ENCODE results near the gene PLEKHA4. TPM values are rescaled to one million over a fixed set of nuclear protein-coding genes. Genes with fewer than 3 reads are reported as not detected.

PLEKHA4 gene
- total RNA-seq, 2 donors from 2014 or later, result 9.4 to 22.9 TPM

DNA sequence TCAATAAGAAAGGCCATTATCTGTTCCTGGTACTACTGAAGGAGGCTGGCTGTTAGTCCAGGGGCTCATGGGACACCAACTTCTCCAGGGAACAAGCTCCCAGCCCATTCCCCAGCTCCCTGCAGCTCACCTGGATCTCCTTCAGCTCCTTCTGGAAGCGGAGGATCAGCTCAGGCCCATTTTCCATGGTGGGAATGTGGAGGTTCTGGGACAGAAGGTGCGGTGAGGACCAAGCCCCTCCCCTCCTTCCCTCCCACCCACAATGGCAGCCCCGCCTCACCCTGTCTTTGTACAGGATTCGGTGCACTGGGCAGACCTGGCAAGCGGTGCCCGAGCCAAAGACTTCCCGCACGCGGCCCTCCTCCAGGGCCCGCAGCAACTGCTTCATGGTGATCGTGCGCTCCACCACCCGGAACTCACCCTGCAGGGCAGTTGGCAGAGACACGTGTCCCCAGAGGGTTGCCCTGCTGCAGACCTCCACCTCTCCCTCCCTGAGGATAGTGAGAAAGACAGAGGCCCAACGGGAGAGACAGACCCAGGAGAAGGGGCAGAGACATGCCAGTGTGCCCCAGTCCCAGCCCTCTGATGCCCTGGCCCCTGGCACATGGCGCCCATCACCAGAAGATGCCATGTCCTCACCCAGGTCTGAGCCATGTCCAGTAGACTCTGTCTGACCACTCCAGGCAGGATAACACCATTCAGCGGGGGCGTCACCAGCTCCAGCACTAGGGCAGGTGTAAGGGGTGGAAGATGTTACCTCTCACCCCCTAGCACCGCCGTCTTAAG is 71.9 kb downstream of the PLEKHA4 start:
- no peaks in the 10 kb centered on the region for H3K4me1 ChIP-seq (replicated peaks)
- 86% methylated on average over 20 of the region's 20 CpGs for WGBS
- no peaks in the 10 kb centered on the region for H3K9me3 ChIP-seq
- peak overlapping the region in 1 of 2 donors; percentile 83 for H3K27ac ChIP-seq
- H3K36me3 ChIP-seq, result no peaks in the 10 kb centered on the region
- no peak overlapping the region for H3K4me3 ChIP-seq
- no peaks in the 10 kb centered on the region for H3K27me3 ChIP-seq (replicated peaks; ENCODE audit: insufficient read depth)
- intact Hi-C loops (cut with DNase I), result loop anchor here (5.0 kb wide), 1 partner anchor 176 kb away; no protein-coding TSS in a partner anchor
- TF ChIP-seq POLR2AphosphoS5 (IDR thresholded peaks at IDR 0.05) (no peak), POLR2A (IDR thresholded peaks at IDR 0.05) (no peak)
- TF ChIP-seq, protein P1, sequence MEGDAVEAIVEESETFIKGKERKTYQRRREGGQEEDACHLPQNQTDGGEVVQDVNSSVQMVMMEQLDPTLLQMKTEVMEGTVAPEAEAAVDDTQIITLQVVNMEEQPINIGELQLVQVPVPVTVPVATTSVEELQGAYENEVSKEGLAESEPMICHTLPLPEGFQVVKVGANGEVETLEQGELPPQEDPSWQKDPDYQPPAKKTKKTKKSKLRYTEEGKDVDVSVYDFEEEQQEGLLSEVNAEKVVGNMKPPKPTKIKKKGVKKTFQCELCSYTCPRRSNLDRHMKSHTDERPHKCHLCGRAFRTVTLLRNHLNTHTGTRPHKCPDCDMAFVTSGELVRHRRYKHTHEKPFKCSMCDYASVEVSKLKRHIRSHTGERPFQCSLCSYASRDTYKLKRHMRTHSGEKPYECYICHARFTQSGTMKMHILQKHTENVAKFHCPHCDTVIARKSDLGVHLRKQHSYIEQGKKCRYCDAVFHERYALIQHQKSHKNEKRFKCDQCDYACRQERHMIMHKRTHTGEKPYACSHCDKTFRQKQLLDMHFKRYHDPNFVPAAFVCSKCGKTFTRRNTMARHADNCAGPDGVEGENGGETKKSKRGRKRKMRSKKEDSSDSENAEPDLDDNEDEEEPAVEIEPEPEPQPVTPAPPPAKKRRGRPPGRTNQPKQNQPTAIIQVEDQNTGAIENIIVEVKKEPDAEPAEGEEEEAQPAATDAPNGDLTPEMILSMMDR (IDR thresholded peaks at IDR 0.05), result no peak
- no peak for DNase-seq (ENCODE audit: low spot score)

DNA sequence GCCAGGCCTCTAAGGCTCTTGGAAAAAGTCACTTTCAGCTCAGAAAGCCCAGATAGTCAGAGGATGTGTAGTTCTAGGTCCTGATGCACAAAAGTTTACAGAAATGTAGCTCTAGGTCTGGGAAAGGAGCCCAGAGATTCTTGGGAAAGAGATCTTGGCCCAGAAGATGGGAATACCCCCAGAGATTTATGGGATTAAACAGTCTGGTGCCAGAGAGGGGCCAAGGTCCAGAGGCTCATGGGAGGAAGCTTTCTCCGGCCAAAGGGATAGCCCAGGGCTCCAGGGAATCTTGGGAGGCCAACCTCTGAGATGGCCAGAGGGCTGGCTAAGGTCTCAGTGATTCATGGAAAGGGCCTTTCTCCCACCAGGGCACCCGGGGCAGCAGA is 72.7 kb downstream of the PLEKHA4 start:
- no peaks in the 10 kb centered on the region for H3K4me1 ChIP-seq (replicated peaks)
- no peaks in the 10 kb centered on the region for H3K36me3 ChIP-seq
- H3K9me3 ChIP-seq, result no peaks in the 10 kb centered on the region
- no peak for DNase-seq (ENCODE audit: low spot score)
- H3K4me3 ChIP-seq, result no peak overlapping the region
- TF ChIP-seq POLR2A (IDR thresholded peaks at IDR 0.05) (no peak), POLR2AphosphoS5 (IDR thresholded peaks at IDR 0.05) (no peak)
- TF ChIP-seq, protein P1 (IDR thresholded peaks at IDR 0.05), result no peak
- H3K27ac ChIP-seq, result peak overlapping the region; percentile 80 to 83
- intact Hi-C loops (cut with DNase I), result loop anchor here (1.0 to 5.0 kb wide), 3 partner anchors 15 to 177 kb away; partner anchors contain the start of gene BCAT2
- 50% methylated on average over 2 of the region's 2 CpGs for WGBS
- H3K27me3 ChIP-seq (replicated peaks; ENCODE audit: insufficient read depth), result no peaks in the 10 kb centered on the region

DNA sequence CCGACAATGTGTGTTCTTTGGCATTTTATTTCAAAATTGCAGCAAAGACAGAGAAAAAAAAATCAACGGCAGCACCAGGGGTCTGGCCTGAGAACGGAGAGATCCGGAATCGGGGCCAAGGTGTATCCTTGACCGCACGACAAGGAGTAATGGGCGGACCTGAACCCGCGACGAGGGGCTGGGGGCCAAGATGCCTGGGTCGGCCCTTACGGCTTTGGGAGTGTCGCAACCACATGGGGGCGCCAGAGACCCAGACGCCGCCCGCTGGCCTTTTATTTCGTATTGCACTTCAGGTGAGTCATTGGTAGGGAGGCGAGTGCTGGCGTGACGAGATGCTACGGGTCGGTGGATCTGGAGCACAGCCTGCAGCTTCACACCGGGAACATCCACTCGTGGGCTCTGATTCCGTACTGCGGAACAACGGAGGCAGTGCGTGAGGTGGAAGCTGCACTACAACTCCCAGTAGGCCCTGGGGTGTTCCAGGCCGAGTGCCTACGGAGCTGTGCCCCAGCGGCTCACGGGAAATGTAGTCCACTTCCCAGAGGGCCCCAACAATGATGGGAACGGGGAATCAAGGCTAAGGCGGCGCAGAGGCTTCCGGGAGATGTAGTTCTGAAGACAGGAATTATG is 73.2 kb downstream of the PLEKHA4 start:
- Histone ChIP-seq H3K4me3 (peak overlapping the region; percentile 19 to 38), H3K27ac (peak overlapping the region; percentile 80 to 83), H3K9me3 (no peaks in the 10 kb centered on the region), H3K4me1 (replicated peaks) (no peaks in the 10 kb centered on the region), H3K27me3 (replicated peaks; ENCODE audit: insufficient read depth) (no peaks in the 10 kb centered on the region), H3K36me3 (no peaks in the 10 kb centered on the region)
- TF ChIP-seq POLR2AphosphoS5 (IDR thresholded peaks at IDR 0.05), result peak; percentile 90
- peak; percentile 8 for TF ChIP-seq POLR2A (IDR thresholded peaks at IDR 0.05)
- TF ChIP-seq, protein P1 (IDR thresholded peaks at IDR 0.05), result peak; percentile 96 to 100 (median 99)
- DNase-seq (ENCODE audit: low spot score), result peak; percentile 92
- 2% methylated on average over 38 of the region's 38 CpGs for WGBS
- intact Hi-C loops (cut with DNase I), result loop anchor here (1.0 to 5.0 kb wide), 3 partner anchors 16 to 177 kb away; partner anchors contain the start of gene BCAT2

DNA sequence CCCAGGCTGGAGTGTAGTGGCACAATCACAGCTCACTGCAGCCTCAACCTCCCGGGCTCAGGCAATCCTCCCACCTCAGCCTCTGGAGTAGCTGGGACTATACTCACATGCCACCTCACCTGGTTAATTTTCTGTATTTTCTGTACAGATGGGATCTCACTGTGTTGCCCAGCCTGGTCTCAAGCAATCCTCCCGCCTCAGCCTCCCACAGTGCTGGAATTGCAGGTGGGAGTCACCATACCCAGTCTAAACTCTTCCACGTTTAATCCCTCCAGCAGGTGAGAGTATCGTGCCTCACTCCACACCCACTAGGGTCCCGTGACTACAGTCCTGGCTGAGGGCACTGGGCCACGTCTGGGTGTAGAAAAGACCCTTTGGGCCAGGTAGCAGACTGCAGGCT is 74.1 kb downstream of the PLEKHA4 start:
- Histone ChIP-seq H3K9me3 (no peaks in the 10 kb centered on the region), H3K4me3 (no peak overlapping the region), H3K27me3 (replicated peaks; ENCODE audit: insufficient read depth) (no peaks in the 10 kb centered on the region), H3K4me1 (replicated peaks) (no peaks in the 10 kb centered on the region), H3K27ac (peak overlapping the region; percentile 80 to 83), H3K36me3 (no peaks in the 10 kb centered on the region)
- WGBS, result 92% methylated on average over 6 of the region's 6 CpGs
- no peak for DNase-seq (ENCODE audit: low spot score)
- intact Hi-C loops (cut with DNase I), result loop anchor here (2.0 kb wide), 1 partner anchor 17 kb away; the partner anchor contains the start of gene BCAT2
- TF ChIP-seq POLR2A (IDR thresholded peaks at IDR 0.05) (no peak), POLR2AphosphoS5 (IDR thresholded peaks at IDR 0.05) (no peak)
- TF ChIP-seq, protein P1 (IDR thresholded peaks at IDR 0.05), result no peak
